Central memory CD8-positive, alpha-beta T cell (primary cell): ENCODE data around the gene EPHA4.

Source experiments
- ATAC-seq: fragments of 150-1000 bp; cut with Tn5 transposase; replicated peaks from 2 replicates; pipeline ENCODE4 v1.10.0; 2022; ENCODE audit warnings: mild to moderate bottlenecking, moderate FRiP score, moderate number of reproducible peaks; ENCODE audit not compliant: poor library complexity, severe bottlenecking; ENCODE audit errors: extremely low read depth
- DNase-seq, 2 donors: peaks; one replicate each; pipeline ENCODE4 v3.0.0; 2021; ENCODE audit warnings: low spot score in 2 of 2
- H3K27ac Mint-ChIP-seq: one replicate; pipeline ENCODE4 v1.8.0; 2022; ENCODE audit warnings: low read depth, mild to moderate bottlenecking, moderate library complexity, mixed read lengths
- H3K27me3 Mint-ChIP-seq: one replicate; pipeline ENCODE4 v1.8.0; 2022; ENCODE audit warnings: mixed read lengths
- H3K36me3 Mint-ChIP-seq: one replicate; pipeline ENCODE4 v1.8.0; 2022; ENCODE audit warnings: mild to moderate bottlenecking, moderate library complexity, mixed read lengths; ENCODE audit not compliant: insufficient read depth
- H3K4me1 Mint-ChIP-seq: one replicate; pipeline ENCODE4 v1.8.0; 2022; ENCODE audit warnings: mixed read lengths
- H3K4me3 Mint-ChIP-seq: one replicate; pipeline ENCODE4 v1.8.0; 2022; ENCODE audit warnings: mild to moderate bottlenecking, moderate library complexity, mixed read lengths
- H3K9me3 Mint-ChIP-seq: one replicate; pipeline ENCODE4 v1.8.0; 2022; ENCODE audit warnings: mixed read lengths

Gene EPHA4

GRCh38 chr2:221553333-221553732, 18.8 kb downstream of the EPHA4 start:
- Mint-ChIP-seq H3K4me1 (peaks cover 30% of the 10 kb centered on the region), H3K27ac (no peak overlapping the region)

GRCh38 chr2:221552291-221552690, 19.8 kb downstream of the EPHA4 start:
- Mint-ChIP-seq H3K36me3 (peaks cover 1% of the 10 kb centered on the region), H3K4me1 (peaks cover 24% of the 10 kb centered on the region), H3K27ac (no peak overlapping the region), H3K4me3 (no peak overlapping the region), H3K9me3 (no peaks in the 10 kb centered on the region), H3K27me3 (no peaks in the 10 kb centered on the region)
- DNase-seq = no peak
- ATAC-seq = no peak

More at GRCh38 chr2:221553333-221553732, 18.8 kb downstream of the EPHA4 start:
- DNase-seq = no peak
- Mint-ChIP-seq H3K27me3 (no peaks in the 10 kb centered on the region), H3K4me3 (no peak overlapping the region), H3K36me3 (peaks cover 1% of the 10 kb centered on the region), H3K9me3 (no peaks in the 10 kb centered on the region)
- no peak for ATAC-seq

- DNase-seq (no peak), ATAC-seq (no peak)
- no peaks in the 10 kb centered on the region for H3K9me3 Mint-ChIP-seq
- H3K27ac Mint-ChIP-seq = no peak overlapping the region
- H3K4me3 Mint-ChIP-seq = no peak overlapping the region
- no peaks in the 10 kb centered on the region for H3K27me3 Mint-ChIP-seq
- peaks cover 1% of the 10 kb centered on the region for H3K36me3 Mint-ChIP-seq
- peaks cover 28% of the 10 kb centered on the region for H3K4me1 Mint-ChIP-seq
Measured at GRCh38 chr2:221551864-221552263, 20.2 kb downstream of the EPHA4 start.

GRCh38 chr2:221549143-221549542, 23.0 kb downstream of the EPHA4 start:
- Mint-ChIP-seq H3K4me3 (no peak overlapping the region), H3K27ac (peak overlapping the region; percentile 18)
- no peak for ATAC-seq

GRCh38 chr2:221546505-221547225, 25.4 kb downstream of the EPHA4 start:
- H3K4me1 Mint-ChIP-seq = peaks cover 25% of the 10 kb centered on the region
- no peak overlapping the region for H3K4me3 Mint-ChIP-seq
- H3K27ac Mint-ChIP-seq = no peak overlapping the region
- no peaks in the 10 kb centered on the region for H3K9me3 Mint-ChIP-seq
- H3K36me3 Mint-ChIP-seq = peaks cover 1% of the 10 kb centered on the region
- H3K27me3 Mint-ChIP-seq = no peaks in the 10 kb centered on the region
- DNase-seq = no peak
- peak; percentile 74 for ATAC-seq

More at GRCh38 chr2:221549143-221549542, 23.0 kb downstream of the EPHA4 start:
- Mint-ChIP-seq H3K9me3 (no peaks in the 10 kb centered on the region), H3K4me1 (peaks cover 33% of the 10 kb centered on the region), H3K27me3 (no peaks in the 10 kb centered on the region), H3K36me3 (peaks cover 1% of the 10 kb centered on the region)
- DNase-seq = no peak

- no peak overlapping the region for H3K4me3 Mint-ChIP-seq
- ATAC-seq (no peak), DNase-seq (no peak)
- peaks cover 24% of the 10 kb centered on the region for H3K4me1 Mint-ChIP-seq
- H3K27ac Mint-ChIP-seq = no peak overlapping the region
- H3K27me3 Mint-ChIP-seq = no peaks in the 10 kb centered on the region
- no peaks in the 10 kb centered on the region for H3K9me3 Mint-ChIP-seq
- peaks cover 4% of the 10 kb centered on the region for H3K36me3 Mint-ChIP-seq
Measured at GRCh38 chr2:221541131-221541735, 30.9 kb downstream of the EPHA4 start.

GRCh38 chr2:221539246-221539645, 32.9 kb downstream of the EPHA4 start:
- Mint-ChIP-seq H3K4me3 (no peak overlapping the region), H3K4me1 (peaks cover 15% of the 10 kb centered on the region)

GRCh38 chr2:221535824-221536223, 36.3 kb downstream of the EPHA4 start:
- Mint-ChIP-seq H3K36me3 (peaks cover 4% of the 10 kb centered on the region), H3K27ac (peak overlapping the region; percentile 15), H3K4me1 (peaks cover 14% of the 10 kb centered on the region), H3K9me3 (no peaks in the 10 kb centered on the region), H3K4me3 (no peak overlapping the region), H3K27me3 (no peaks in the 10 kb centered on the region)
- no peak for DNase-seq
- ATAC-seq = no peak

More at GRCh38 chr2:221539246-221539645, 32.9 kb downstream of the EPHA4 start:
- Mint-ChIP-seq H3K9me3 (no peaks in the 10 kb centered on the region), H3K27ac (no peak overlapping the region), H3K27me3 (no peaks in the 10 kb centered on the region), H3K36me3 (peaks cover 4% of the 10 kb centered on the region)
- DNase-seq (no peak), ATAC-seq (no peak)

- Mint-ChIP-seq H3K27ac (no peak overlapping the region), H3K4me3 (no peak overlapping the region), H3K4me1 (peaks cover 27% of the 10 kb centered on the region), H3K36me3 (peaks cover 4% of the 10 kb centered on the region), H3K9me3 (no peaks in the 10 kb centered on the region), H3K27me3 (no peaks in the 10 kb centered on the region)
- DNase-seq (no peak), ATAC-seq (no peak)
Measured at GRCh38 chr2:221533299-221533698, 38.8 kb downstream of the EPHA4 start.

- no peak for DNase-seq
- Mint-ChIP-seq H3K4me1 (peaks cover 33% of the 10 kb centered on the region), H3K36me3 (peaks cover 4% of the 10 kb centered on the region), H3K9me3 (no peaks in the 10 kb centered on the region), H3K27ac (no peak overlapping the region), H3K4me3 (no peak overlapping the region), H3K27me3 (no peaks in the 10 kb centered on the region)
- ATAC-seq = no peak
Measured at GRCh38 chr2:221532641-221533040, 39.5 kb downstream of the EPHA4 start.

GRCh38 chr2:221530653-221531037, 41.5 kb downstream of the EPHA4 start:
- no peaks in the 10 kb centered on the region for H3K27me3 Mint-ChIP-seq
- H3K9me3 Mint-ChIP-seq = no peaks in the 10 kb centered on the region
- H3K4me3 Mint-ChIP-seq = peak overlapping the region; percentile 60
- peaks cover 41% of the 10 kb centered on the region for H3K4me1 Mint-ChIP-seq
- peaks cover 6% of the 10 kb centered on the region for H3K36me3 Mint-ChIP-seq
- peak overlapping the region; percentile 83 for H3K27ac Mint-ChIP-seq
- DNase-seq (no peak), ATAC-seq (no peak)

GRCh38 chr2:221529943-221530652, 42.0 kb downstream of the EPHA4 start:
- Mint-ChIP-seq H3K27me3 (no peaks in the 10 kb centered on the region), H3K36me3 (peaks cover 6% of the 10 kb centered on the region), H3K27ac (peak overlapping the region; percentile 83), H3K9me3 (no peaks in the 10 kb centered on the region), H3K4me3 (peak overlapping the region; percentile 60), H3K4me1 (peaks cover 41% of the 10 kb centered on the region)
- ATAC-seq (peak; percentile 54), DNase-seq (no peak)
